Ovary (tissue), 9 donors: Measurements from ENCODE around the gene NUP188. TPM values are rescaled to one million over a fixed set of nuclear protein-coding genes. Genes with fewer than 3 reads are reported as not detected.

ENCODE experiments used
- DNase-seq, 5 donors: peaks; one replicate each; pipeline ENCODE4 v3.0.0-alpha.2; 2019 to 2020
- H3K27ac ChIP-seq, 2 donors: fragments of 200-600 bp; one replicate each; pipeline versions ENCODE4 v1.5.1 to v1.8.0; 2019 to 2022
- H3K27me3 ChIP-seq: fragments of 200-600 bp; one replicate; pipeline ENCODE4 v1.8.0; 2022
- H3K36me3 ChIP-seq: fragments of 200-600 bp; sonication (generic); one replicate; pipeline ENCODE4 v1.5.1; 2019
- H3K4me1 ChIP-seq: one replicate; pipeline ENCODE4 v1.8.1; 2013; ENCODE audit warnings: mild to moderate bottlenecking, moderate library complexity; ENCODE audit not compliant: insufficient read depth
- H3K4me3 ChIP-seq: fragments of 200-600 bp; sonication (generic); one replicate; pipeline ENCODE4 v1.5.1; 2017
- H3K9me3 ChIP-seq, 2 donors: fragments of 200-600 bp in 1 of 2; sonication (generic) in 1 of 2; one replicate each; pipeline versions ENCODE4 v1.5.1 to v1.8.1; 2013 to 2019; ENCODE audit warnings: mild to moderate bottlenecking in 1 of 2, moderate library complexity in 1 of 2
- CTCF ChIP-seq, 3 donors: fragments of 450-650 bp in 2 of 3; fragments of 200-600 bp in 1 of 3; IDR thresholded peaks; one replicate each; pipeline versions ENCODE4 v1.5.1 to v1.8.0; 2016 to 2022; ENCODE audit warnings: antibody characterized with exemption in 3 of 3, mild to moderate bottlenecking in 1 of 3
- EP300 ChIP-seq: sonication (generic); formaldehyde crosslinking; IDR thresholded peaks from one replicate; pipeline ENCODE4 v1.6.1; 2017; ENCODE audit warnings: antibody characterized with exemption
- POLR2A ChIP-seq: fragments of 450-650 bp; IDR thresholded peaks from one replicate; pipeline ENCODE4 v1.6.1; 2017; ENCODE audit warnings: antibody characterized with exemption, mild to moderate bottlenecking, moderate library complexity
- WGBS, 3 donors: extraction: QIAGEN DNeasy Blood & Tissue Kit in 1 of 3; methylation state at CpG; one replicate each; pipeline versions ENCODE4 v1.1.5 to v1.1.7; 2013 to 2017; 5-methylcytosine and 5-hydroxymethylcytosine counted together
- intact Hi-C, 4 donors: fragments of 100-400 bp; cut with DNase I; formaldehyde crosslinking; loops; one replicate each; pipeline versions ENCODE4 v1.11.0 to v1.15.1; 2022 to 2023
- polyA plus RNA-seq, 2 donors: library from polyadenylated mRNA; stranded (reverse); fragments of 200-250 nt in 1 of 2; fragments of 350-450 nt in 1 of 2; fragmentation: Illumina TruSeq in 1 of 2; extraction: RNeasy Lipid Tissue Mini Kit (QIAGEN cat#74804) in 1 of 2; gene quantifications; one replicate each; pipeline ENCODE4 v1.2.3, GENCODE V29; 2013 to 2014
- total RNA-seq, 7 donors: library from RNA; depleted of rRNA in 2 of 7; stranded (reverse); fragments of >200 nt in 2 of 7; fragmentation: NEBNext Ultra II Directional in 3 of 7; extraction: Animal tissue kit (Norgen Biotek cat#: 25700) in 3 of 7; gene quantifications; one replicate each; pipeline versions ENCODE4 v1.1.0 to v1.2.4, GENCODE V29; 2016 to 2023
- donor health status: DM: no; HTN: no; CAD: no; lungs with moderate emphysema.
- donor health status: DM: no; HTN: no; CAD: no.
- donor health status: Bipolar disorder and iron deficiency.
- donor health status: DM: yes; HTN: yes; CAD: no.
- donor health status: DM: no; HTN: no; CAD: no.
- donor health status: DM: yes; HTN: yes; CAD: no.

The NUP188 gene
- total and polyA plus RNA-seq, 9 donors, result 10.6 to 43.8 (median 25.1) TPM

GRCh38 chr9:128913995-128914772 is 33.3 kb upstream of the NUP188 start:
- Histone ChIP-seq H3K27me3 (no peaks in the 10 kb centered on the region), H3K36me3 (no peaks in the 10 kb centered on the region), H3K9me3 (no peaks in the 10 kb centered on the region), H3K4me1 (peaks cover 44% of the 10 kb centered on the region), H3K27ac (no peak overlapping the region), H3K4me3 (no peak overlapping the region)
- WGBS, 3 donors, result 68 to 76% (median 76%) methylated on average over 23 of the region's 23 CpGs
- DNase-seq, result no peak
- intact Hi-C loops, result no loop called here
- TF ChIP-seq CTCF (IDR thresholded peaks at IDR 0.05) (no peak), POLR2A (no peak), EP300 (no peak)

- Histone ChIP-seq H3K27me3 (no peaks in the 10 kb centered on the region), H3K4me1 (peaks cover 48% of the 10 kb centered on the region), H3K4me3 (no peak overlapping the region), H3K36me3 (no peaks in the 10 kb centered on the region), H3K9me3 (no peaks in the 10 kb centered on the region), H3K27ac (peak overlapping the region; percentile 84 to 95)
- intact Hi-C loops, result loop anchor here in 3 of 4 donors (5.0 kb wide), 1 partner anchor 34 kb away; the partner anchor contains the start of genes KYAT1 (in 3 of the 3) and LRRC8A (in 3 of the 3)
- TF ChIP-seq POLR2A (no peak), EP300 (no peak), CTCF (IDR thresholded peaks at IDR 0.05) (no peak)
- 65 to 69% (median 67%) methylated on average over 18 of the region's 18 CpGs for WGBS, 3 donors
- DNase-seq, result peak in 1 of 5 donors; percentile 57
Observed at GRCh38 chr9:128916204-128916603, 31.3 kb upstream of the NUP188 start.

- DNase-seq, result no peak
- Histone ChIP-seq H3K4me1 (peaks cover 49% of the 10 kb centered on the region), H3K27me3 (no peaks in the 10 kb centered on the region), H3K27ac (peak overlapping the region; percentile 84 to 95), H3K4me3 (peak overlapping the region; percentile 9), H3K36me3 (no peaks in the 10 kb centered on the region), H3K9me3 (no peaks in the 10 kb centered on the region)
- intact Hi-C loops, result loop anchor here in 3 of 4 donors (5.0 kb wide), 1 partner anchor 34 kb away; the partner anchor contains the start of genes KYAT1 (in 3 of the 3) and LRRC8A (in 3 of the 3)
- TF ChIP-seq CTCF (IDR thresholded peaks at IDR 0.05) (no peak), POLR2A (no peak), EP300 (no peak)
- WGBS, 3 donors, result 40 to 46% (median 45%) methylated on average over 11 of the region's 11 CpGs
Observed at GRCh38 chr9:128916745-128917144, 30.8 kb upstream of the NUP188 start.

- DNase-seq, result peak; percentile 92 to 96 (median 93)
- Histone ChIP-seq H3K4me3 (peak overlapping the region; percentile 9), H3K27me3 (no peaks in the 10 kb centered on the region), H3K9me3 (no peaks in the 10 kb centered on the region), H3K36me3 (no peaks in the 10 kb centered on the region), H3K4me1 (peaks cover 44% of the 10 kb centered on the region), H3K27ac (peak overlapping the region; percentile 84 to 95)
- TF ChIP-seq CTCF (IDR thresholded peaks at IDR 0.05), result no peak
- no peak for TF ChIP-seq EP300
- no peak for TF ChIP-seq POLR2A
- WGBS, 3 donors, result 32 to 43% (median 39%) methylated on average over 24 to 26 of the region's 26 CpGs
- intact Hi-C loops, result loop anchor here in 3 of 4 donors (5.0 kb wide), 1 partner anchor 35 kb away; the partner anchor contains the start of genes KYAT1 (in 3 of the 3) and LRRC8A (in 3 of the 3)
Observed at GRCh38 chr9:128917151-128917849, 30.2 kb upstream of the NUP188 start.
